GM21825 (cell line): ENCODE data around the gene RETNLB.

Experiments
- ATAC-seq: cut with Tn5 transposase; IDR thresholded peaks from one replicate; pipeline ENCODE4 v1.9.1; 2021; ENCODE audit warnings: mild to moderate bottlenecking, moderate library complexity; ENCODE audit not compliant: unreplicated experiment

The RETNLB gene, protein sequence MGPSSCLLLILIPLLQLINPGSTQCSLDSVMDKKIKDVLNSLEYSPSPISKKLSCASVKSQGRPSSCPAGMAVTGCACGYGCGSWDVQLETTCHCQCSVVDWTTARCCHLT

DNA sequence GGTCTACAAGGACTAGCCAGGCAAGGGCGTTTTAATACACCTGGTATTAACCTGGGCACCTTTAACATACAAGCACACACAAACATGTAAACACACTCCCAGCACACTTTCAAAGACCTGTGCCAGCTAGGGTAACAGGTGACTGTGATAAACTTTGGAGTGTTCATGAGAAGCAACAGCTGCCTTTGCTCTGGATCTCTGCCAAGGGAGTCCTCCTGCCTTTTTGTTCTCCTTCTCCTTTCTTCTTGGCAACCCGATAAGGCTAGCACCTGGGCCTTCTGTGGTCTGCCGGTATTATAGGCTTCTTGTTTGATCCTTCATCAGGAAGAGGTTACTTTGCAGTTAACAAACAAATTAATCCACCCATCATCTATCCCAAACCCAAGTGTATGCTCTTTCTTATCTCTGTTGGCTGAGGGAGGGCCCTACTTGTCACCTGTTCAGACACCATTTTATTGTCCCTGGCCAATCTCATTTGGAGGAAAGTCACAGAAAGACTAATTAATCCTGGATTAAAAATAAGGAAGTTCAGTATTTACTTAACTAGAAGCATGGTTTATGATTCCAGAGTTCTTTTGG is at the start of gene RETNLB:
Gene RETNLB, minus strand, starts transcription at position 7 of the 579 bp plus-strand sequence. CDS start 225 bp downstream, outside the sequence.
- no peak for ATAC-seq

DNA sequence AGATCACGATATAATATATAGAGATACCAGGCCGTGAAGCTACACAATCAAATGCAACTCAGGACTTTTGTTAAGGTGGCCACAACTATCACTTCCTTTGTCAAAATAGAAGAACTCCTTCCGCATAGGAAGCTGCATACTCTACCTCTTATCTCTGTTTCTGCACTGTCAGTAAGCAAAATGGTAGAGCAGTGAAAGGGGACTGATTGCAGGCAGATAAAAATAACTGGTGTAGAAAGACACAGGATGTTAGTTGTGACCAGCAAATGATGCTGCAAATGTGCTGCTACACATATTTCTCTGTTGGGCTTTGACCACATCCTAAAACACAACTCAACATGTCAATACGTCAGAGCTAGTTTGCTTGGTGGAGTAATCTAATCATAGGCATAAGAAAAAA is 49.1 kb upstream of the RETNLB start:
- ATAC-seq = no peak

DNA sequence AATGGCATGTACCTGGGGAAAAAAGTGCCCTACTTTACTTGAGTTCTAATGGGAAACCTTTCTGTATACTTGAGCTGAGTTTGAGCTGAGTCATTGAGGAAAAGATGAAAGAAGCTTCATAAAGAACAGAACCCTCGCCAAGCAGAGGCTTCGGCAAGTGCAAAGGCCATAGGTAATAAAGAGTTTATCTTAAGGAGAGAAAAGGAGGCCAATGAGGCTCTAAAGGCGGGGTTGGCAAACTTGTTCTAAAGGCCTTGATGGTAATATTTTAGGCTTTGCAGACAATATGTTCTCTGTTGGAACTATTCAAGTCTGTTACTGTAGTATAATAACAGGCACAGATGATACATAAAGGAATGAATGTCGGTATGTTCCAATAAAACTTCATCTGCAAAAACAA is 47.8 kb upstream of the RETNLB start:
- no peak for ATAC-seq

DNA sequence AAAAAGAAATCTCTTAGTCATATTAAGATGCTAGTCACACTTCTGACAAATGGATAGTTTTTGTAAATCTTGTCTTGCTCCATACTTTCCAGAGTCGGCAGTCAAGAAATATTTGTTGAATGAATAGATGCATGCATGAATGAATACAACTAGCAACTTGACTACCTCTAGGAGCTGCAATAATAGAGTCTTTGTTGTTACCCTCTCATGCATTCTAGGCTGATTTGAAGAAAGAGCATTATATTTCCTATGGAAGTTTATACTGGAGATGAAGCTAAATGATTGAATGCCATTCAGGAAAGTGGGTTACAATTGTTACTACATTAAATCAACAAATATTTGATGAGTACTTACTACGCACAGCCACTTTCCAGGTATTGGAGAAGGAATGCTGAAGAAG is 47.2 kb upstream of the RETNLB start:
- ATAC-seq = no peak

DNA sequence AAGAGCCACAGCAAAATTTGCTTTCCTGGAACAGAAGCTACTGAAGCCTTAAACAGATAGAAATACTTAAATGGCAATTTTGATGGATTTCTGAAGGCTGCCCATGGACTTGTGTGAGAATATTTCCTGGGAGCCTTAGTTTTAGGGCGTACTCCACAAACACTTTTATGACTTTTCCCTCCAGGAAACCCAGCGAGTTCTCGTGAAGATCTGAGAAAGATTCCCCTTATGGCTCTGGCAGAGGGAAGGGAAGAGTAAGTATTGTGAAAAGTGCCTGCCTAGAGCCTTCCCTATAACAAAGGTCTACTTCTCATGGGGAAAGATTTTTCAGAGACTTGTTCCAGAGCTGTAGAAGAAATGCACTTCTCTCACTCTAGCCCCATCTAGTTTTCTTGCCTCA is 34.3 kb upstream of the RETNLB start:
- ATAC-seq = no peak

DNA sequence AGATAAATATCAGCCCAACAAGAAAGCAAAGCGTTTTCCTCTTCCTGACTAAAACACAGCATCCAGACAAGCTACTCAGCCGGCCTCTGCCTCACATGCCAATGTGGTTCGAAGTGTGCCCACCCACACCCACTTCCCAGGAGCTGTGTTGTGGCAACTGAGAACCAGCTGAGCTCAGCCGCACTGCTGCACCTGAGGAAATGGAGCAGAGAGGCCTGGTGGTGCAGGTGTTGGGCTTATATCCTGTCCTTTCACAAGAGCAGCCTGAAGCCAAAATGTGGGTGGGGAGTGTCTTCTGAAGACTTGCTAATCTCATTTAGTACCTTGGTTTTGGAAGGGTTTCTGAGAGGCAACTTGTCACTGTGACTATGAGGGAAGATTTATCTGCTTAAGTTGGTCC is 23.0 kb upstream of the RETNLB start:
- ATAC-seq = no peak

DNA sequence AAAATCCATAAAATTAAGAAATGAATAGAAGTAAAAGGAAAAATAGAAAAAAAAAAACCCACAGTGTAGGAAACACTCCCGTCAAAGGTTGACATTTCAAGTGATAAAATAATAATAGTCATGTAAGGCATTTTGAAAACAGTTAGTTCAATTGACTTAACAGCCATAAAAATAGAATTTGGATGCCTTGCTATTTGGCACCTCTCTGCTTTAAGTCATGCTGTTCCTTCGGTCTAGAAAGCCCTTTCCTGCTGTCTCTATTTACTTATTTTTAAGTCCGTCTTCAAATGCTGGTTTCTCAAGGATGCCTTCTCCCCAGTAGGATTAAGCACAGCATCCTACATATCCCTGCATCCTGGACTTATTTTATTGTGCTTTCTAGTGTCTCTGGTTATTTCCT is 22.3 kb upstream of the RETNLB start:
- ATAC-seq = no peak

DNA sequence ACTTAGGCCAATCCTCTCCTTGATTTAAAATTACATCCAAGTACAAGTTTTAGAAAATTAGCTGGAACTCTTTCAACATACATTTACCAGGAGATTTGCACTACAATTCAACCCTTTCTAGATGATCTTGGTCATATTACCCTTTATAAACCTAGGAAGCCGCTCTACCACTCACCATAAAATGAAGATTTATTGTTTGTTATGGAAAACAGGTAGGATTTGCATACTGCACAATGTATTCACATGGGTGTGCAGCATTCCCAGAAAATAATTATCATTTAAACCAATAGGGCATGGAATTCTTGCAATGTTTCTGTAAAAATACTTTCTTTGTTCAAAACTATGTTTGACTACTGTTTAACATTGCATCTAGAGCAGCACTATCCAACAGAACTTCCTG is 18.4 kb upstream of the RETNLB start:
- no peak for ATAC-seq

DNA sequence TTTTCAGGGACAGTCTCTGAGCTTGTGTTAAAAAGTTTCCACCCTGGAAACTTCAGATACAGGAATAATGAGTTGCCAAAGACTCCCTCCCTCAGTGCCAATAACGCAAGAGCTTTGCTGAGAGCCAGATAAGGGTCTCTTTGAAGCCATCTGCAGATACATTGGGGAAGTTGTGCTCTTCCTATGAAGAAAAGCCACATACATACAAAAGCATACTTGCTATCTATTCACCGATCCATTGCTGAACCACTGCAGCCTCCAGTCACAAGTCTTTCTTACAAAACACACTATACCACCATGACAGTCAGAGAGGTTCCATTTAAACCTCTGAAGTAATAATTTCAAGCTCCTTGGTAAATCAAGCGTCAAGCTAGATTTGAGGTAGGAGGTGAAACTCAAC is 10.0 kb upstream of the RETNLB start:
- no peak for ATAC-seq

DNA sequence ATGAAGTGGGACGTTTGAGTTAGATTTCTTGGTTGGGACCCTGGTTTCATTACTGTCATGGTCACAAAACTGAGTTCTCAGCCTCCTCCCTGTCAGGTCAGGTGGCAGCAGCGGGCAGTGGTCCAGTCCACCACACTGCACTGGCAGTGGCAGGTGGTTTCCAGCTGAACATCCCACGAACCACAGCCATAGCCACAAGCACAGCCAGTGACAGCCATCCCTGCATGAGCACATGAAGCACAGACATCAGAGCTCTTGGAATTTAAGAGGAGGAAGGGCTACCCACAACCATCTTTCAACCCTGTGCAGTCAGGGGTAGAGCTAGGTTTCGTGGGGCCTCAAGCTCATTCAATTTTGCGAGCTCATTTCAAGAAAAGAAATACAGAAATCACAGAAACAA is 1.5 kb downstream of the RETNLB start:
- ATAC-seq = no peak

DNA sequence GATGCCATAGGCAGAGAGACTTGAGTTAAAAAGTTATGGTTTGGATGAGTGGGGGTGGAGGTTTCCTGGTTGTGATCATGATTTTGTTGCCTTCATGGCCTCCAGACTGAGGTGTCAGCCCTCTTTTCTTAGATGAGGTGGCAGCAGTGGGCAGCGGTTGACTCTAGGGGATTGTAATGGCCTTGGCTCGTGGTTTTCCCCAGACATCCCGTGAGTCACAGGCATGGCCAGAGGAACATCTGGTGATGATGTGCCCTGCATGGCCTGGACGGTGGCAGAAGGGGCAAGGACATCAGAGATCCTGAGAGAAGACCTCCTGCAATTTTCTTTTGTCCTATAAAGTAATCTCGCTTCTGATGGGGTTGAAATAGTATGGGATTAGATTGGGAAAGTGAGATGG is 12.4 kb downstream of the RETNLB start:
- no peak for ATAC-seq

DNA sequence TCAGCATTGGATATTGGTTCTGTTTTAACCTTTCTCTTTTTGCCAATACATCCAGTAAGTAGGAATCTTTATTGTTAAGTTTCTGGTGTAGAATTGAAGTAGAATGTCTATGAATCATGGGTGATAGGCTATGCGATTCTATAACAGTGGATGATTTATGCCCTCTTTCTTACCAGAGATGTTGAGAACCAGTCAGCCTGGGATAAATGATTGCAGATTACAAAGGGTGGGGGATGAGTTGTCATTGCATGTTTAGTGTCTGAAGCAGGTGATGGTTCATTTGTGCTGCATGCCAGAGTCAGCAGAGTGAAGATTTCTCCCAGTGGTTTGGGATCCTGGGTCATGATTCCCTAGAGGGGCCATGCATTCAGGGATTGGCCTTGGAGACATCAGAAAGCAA is 14.3 kb downstream of the RETNLB start:
- no peak for ATAC-seq

DNA sequence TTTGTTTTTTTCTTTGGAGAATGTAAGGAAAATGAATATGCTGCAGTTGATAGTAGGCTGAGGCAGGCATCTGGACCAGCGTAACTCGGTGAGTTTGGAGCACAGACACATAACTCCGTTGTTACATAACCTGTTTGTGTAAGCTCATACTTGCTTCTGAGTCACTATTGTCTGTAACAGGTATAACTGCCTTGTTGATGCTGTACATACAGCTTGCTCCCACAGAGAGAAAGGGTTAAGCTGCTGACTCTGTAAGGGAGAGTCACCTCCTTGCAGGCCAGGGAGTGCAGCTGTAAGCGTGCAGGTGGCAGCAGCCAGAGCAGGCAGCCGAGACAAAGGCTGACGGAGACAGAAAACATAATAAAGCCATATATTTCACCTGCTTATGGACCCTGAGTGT is 20.4 kb downstream of the RETNLB start:
- no peak for ATAC-seq

DNA sequence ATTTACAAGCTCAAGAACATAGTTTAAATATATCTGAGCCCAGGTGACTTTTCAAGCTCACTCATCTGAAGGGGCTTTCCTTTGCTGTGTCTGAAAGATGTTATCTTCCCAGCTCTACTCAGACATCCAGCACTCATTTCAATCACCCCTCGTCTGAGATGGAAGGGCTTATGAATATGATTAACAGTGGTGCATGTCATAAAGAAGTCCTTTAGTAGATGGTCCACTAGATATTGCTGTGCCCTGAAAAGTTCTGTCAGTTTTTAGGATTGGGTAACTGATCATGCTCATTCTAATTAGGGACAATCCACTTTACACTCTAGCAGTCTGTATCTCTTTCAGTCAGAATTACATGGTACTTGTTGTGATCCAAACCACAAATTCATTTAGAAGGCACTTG is 28.3 kb downstream of the RETNLB start:
- ATAC-seq = no peak

DNA sequence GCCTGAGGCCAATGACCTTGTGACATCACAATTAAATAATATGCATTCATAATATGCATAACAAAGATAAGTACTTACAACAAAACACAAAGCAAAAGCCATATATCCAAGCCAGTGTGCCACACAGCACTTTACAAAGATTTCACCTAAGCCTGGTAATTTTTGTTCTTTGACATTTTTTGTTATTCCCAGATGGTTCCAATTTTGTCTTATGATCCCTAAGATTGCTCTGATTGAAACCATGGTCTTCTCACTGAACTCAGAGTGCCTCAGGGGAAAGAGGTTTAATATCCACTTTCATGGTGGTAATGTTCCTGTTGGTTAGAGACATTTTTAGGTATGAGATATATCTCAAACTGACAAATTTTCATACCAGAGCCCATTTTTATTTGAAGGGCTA is 29.1 kb downstream of the RETNLB start:
- ATAC-seq = no peak

DNA sequence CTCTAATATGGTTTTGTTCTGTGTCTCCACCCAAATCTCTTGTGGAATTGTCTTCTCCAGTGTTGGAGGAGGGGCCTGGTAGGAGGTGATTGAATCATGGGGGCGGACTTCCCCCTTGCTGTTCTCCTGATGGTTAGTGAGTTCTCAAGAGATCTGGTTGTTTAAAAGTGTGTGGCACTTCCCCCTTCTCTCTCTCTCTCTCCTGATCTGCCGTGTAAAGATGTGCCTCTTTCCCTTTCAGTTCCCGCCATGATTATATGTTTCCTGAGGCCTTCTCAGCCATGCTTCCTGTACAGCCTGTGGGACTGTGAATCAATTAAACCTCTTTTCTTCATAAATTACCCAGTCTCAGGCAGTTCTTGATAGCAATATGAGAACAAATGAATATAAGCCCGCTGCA is 33.1 kb downstream of the RETNLB start:
- ATAC-seq = no peak

DNA sequence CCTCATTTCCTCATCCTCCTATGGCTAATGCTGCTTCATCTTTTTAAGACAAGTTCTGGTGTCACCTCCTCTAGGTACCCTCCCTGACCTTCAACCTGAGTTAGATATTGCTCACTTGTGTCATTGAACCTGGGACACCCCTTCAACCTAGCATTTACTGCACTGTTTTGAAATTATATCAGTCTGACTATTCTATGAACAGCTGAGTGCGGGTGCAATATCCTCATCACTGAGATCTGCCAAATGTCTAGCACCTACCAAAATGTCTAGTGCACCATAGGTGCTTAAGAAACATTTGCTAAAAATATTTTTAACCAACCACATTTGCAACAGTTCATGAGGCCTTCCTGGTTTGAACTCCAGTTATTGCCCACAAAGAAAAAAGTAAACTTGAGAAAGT is 34.5 kb downstream of the RETNLB start:
- ATAC-seq = no peak

DNA sequence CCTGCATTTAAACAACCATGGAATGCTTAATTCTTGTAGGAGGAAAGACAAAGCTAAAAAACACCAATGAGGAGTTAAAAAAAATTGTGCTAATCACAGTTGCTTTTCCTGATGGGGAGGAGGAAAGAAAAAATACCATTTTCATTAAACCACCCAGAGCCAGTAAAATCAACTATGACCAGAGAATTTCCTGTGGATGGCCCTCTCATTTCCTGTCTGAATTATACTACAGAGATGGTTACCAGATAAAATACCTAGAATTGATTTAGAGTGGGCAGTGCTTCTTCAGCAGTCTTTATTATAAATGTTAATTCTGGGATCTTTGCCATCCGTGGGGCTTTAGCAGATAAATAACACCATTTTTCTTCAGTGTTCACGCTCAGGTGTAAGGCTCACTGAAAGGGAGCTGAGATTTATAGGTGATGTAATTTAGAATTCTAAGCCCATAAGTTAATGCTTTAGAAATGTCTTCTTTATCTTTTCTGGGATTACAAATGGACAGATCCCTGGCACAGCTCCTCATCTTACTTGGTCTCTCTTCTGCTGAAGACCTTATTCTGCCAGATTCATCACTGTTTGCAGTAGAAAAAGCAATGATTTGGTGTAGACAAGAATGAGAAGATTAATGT is 37.9 kb downstream of the RETNLB start:
- no peak for ATAC-seq

DNA sequence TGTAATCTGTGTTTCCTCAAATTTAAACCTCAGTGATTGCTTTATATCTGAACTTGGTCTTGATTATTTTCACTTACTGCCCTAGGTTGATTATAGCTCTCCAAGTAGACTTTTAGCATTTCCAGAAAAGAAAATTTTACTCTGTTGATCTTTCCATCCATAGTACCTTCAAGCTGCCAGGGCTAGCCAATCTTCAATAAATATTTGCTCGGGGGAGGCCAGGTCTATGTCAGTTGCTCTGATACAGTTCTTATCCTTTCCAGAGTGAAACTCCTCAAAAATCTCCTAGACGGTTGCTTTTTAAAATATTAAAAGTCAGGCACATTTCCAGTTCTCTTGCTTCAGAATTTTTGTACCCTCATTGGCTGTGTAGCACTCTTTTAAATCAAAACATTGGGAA is 38.8 kb downstream of the RETNLB start:
- ATAC-seq = no peak

DNA sequence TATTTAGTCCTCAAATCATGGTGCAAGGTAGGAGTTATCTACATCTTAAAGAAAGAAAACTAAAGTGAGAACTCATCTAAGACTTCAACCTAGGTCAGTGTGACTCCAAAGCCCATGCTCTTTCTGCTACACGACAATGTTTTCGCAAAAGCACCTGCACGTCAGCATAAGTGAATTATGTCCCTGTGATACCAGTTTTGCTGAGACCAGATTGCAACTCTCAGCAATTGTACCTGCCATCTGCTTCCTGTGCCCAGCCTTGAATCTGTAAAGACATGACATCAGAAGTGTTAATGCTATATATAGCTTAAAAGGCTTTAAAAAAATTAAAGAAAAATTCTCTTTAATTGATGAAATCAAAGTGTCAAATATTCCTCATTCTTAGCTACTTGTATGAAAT is 43.4 kb downstream of the RETNLB start:
- no peak for ATAC-seq

DNA sequence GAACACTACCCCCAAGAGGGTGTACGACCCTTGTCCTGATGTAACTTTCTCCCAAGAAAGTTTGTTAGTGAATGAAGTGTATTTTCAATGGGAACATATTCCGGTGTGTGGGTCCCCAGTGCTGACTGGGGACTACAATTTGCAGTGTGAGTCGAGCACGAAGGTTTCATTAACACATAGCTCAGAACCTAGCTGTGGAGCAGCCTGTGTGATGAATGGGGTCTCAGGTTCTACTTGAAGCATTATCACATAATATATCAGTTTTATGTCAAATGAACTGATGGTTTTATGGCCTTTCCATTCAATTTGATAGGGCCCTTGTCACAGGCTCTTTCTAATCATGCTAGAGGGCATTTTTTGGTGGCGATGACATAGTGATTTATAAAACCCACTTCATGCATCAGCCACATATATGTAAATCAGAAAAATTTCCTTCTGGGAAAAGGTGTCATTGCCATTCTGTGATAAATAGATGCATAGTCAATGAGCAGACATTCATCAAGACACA is 44.1 kb downstream of the RETNLB start:
- ATAC-seq = no peak
